Keratinocyte (primary cell): Measurements from ENCODE around the gene CTNNBL1. TPM values are rescaled to one million over a fixed set of nuclear protein-coding genes. Genes with fewer than 3 reads are reported as not detected.

Experiments
- DNase-seq: peaks from one replicate; pipeline ENCODE4 v3.0.0-alpha.2; 2011; ENCODE audit warnings: low read depth, missing footprints, low spot score
- FAIRE-seq: peaks from 2 replicates; lab custom pipeline; 2011; peaks lifted over from hg19 to GRCh38; lab: Jason Lieb, UNC
- H2AFZ ChIP-seq: 2 replicates; pipeline ENCODE4 v1.6.0; 2012; ENCODE audit warnings: low read length, control low read depth, inconsistent platforms; ENCODE audit not compliant: control insufficient read depth
- H3K27ac ChIP-seq: 2 replicates; pipeline ENCODE4 v1.5.1; 2011; ENCODE audit warnings: low read length; ENCODE audit not compliant: control insufficient read depth, insufficient read depth
- H3K27me3 ChIP-seq: 3 replicates; pipeline ENCODE4 v1.6.0; 2011; ENCODE audit warnings: low read length; ENCODE audit not compliant: control insufficient read depth, insufficient read depth; ENCODE audit errors: extremely low read depth
- H3K36me3 ChIP-seq, 2 experiments: 2 replicates in 1 of 2; 3 replicates in 1 of 2; pipeline ENCODE4 v1.5.1; 2011; ENCODE audit warnings: low read length in 2 of 2, mild to moderate bottlenecking in 1 of 2; ENCODE audit not compliant: control insufficient read depth in 2 of 2, insufficient read depth in 2 of 2; ENCODE audit errors: extremely low read depth in 1 of 2
- H3K4me1 ChIP-seq: 3 replicates; pipeline ENCODE4 v1.5.1; 2011; ENCODE audit warnings: low read length; ENCODE audit not compliant: control insufficient read depth, insufficient read depth; ENCODE audit errors: extremely low read depth
- H3K4me2 ChIP-seq: 3 replicates; pipeline ENCODE4 v1.6.0; 2011; ENCODE audit warnings: low read depth, low read length; ENCODE audit not compliant: control insufficient read depth, insufficient read depth; ENCODE audit errors: extremely low read depth
- H3K4me3 ChIP-seq, 3 experiments: fragments of 200-600 bp in 1 of 3; sonication (generic) in 1 of 3; 2 replicates in 2 of 3; 3 replicates in 1 of 3; pipeline ENCODE4 v1.5.1; 2011 to 2016; ENCODE audit warnings: low read length in 3 of 3, mild to moderate bottlenecking in 3 of 3, control low read depth in 2 of 3, inconsistent platforms in 1 of 3, low read depth in 1 of 3, mixed read lengths in 1 of 3, mixed run types in 1 of 3, moderate library complexity in 1 of 3; ENCODE audit not compliant: control insufficient read depth in 2 of 3, insufficient read depth in 2 of 3; ENCODE audit errors: extremely low read depth in 1 of 3
- H3K79me2 ChIP-seq: 2 replicates; pipeline ENCODE4 v1.6.0; 2012; ENCODE audit warnings: low read length; ENCODE audit not compliant: control insufficient read depth, insufficient read depth
- H3K9ac ChIP-seq: 3 replicates; pipeline ENCODE4 v1.6.0; 2011; ENCODE audit warnings: low read length; ENCODE audit not compliant: control insufficient read depth, insufficient read depth; ENCODE audit errors: extremely low read depth
- H3K9me1 ChIP-seq: 3 replicates; pipeline ENCODE4 v1.6.0; 2011; ENCODE audit warnings: low read length; ENCODE audit not compliant: control insufficient read depth, insufficient read depth; ENCODE audit errors: extremely low read depth
- H3K9me3 ChIP-seq: 2 replicates; pipeline ENCODE4 v1.5.1; 2012; ENCODE audit warnings: low read depth, low read length; ENCODE audit not compliant: control insufficient read depth
- H4K20me1 ChIP-seq: 3 replicates; pipeline ENCODE4 v1.6.0; 2011; ENCODE audit warnings: low read length; ENCODE audit not compliant: control insufficient read depth, insufficient read depth; ENCODE audit errors: extremely low read depth
- EZH2 ChIP-seq: IDR thresholded peaks from one replicate; pipeline ENCODE4 v1.6.1; 2012; ENCODE audit warnings: inconsistent platforms, mild to moderate bottlenecking, low read length, moderate library complexity
- dilution Hi-C: fragments of 300-500 bp; cut with MboI; formaldehyde crosslinking; loops from one replicate; pipeline ENCODE4 v1.7.0; 2020; ENCODE audit warnings: low sequenced_read_pairs; ENCODE audit not compliant: extremely low pct_ligation_motif_present
- polyA plus RNA-seq, 5 experiments: library from polyadenylated mRNA; depleted of rRNA in 3 of 5; stranded (reverse) in 3 of 5; stranded (forward) in 1 of 5; unstranded in 1 of 5; fragments of >200 nt; gene quantifications; 1 replicate in 1 of 5; 2 replicates in 3 of 5; 3 replicates in 1 of 5; pipeline versions ENCODE4 v1.2.1 to v1.2.3, GENCODE V29; 2011 to 2012; ENCODE audit warnings: missing spikeins in 2 of 5, low read depth in 1 of 5, low replicate concordance in 1 of 5
- TF ChIP-seq, protein P1 (sequence below), 3 experiments: IDR thresholded peaks in 1 of 3; conservative IDR thresholded peaks in 1 of 3; optimal IDR thresholded peaks in 1 of 3; 2 replicates in 2 of 3; 3 replicates in 1 of 3; pipeline versions ENCODE3 to v1.5.1; 2011; ENCODE audit warnings: low read length in 3 of 3, mild to moderate bottlenecking in 3 of 3, moderate library complexity in 2 of 3, control low read depth in 1 of 3, inconsistent platforms in 1 of 3; ENCODE audit not compliant: insufficient read depth in 2 of 3; ENCODE audit errors: extremely low read depth in 1 of 3

CTNNBL1 gene
- polyA plus RNA-seq, 1 donor (not counting 4 experiments of a cell fraction or from before 2014, with no cell fraction given) = 37.0 TPM

DNA sequence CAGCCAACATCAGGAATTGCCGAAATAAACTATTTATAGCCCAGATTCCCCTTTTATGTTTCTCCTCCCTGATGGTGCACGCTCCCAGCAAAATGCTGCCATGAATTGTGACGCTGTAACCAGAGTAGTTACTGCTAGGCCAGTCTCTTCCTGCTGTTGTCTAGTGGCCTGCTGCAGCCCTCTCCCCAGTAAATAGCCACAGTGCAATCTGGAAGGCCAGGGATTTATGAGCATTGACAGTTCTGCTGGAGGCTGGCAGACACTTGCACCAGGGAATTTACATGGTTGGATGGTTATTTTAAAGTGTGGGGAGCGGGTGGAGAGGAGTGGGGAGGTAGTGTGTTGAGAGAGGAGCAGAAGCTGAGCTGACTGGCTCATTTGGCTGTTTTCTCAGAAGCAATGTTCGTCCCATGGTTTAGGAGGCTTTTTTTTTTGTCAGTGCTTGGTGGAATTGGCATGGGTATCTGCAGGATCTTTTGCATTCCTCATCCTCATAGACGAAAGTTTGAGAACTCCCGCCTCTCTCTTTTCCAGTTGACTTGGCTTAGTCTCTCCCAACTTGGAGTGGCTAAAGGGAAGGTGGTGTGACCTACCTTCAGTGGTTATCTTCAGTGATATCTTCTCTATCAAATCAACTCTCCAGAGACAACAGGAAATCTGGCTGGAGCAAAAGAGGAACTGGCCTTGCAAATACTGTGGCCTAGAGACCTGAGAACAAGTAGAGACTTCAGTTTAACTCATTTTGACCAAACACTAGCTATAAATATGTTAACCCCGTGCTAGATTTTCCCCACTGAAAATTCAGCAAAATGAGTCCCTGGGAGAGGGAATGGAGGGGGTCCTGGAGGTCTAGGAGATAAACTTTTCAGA lies 109.8 kb downstream of the CTNNBL1 start:
- H3K36me3 ChIP-seq = peaks cover 9 to 22% of the 10 kb centered on the region in 2 experiments
- dilution Hi-C loops = no loop called here
- no peak overlapping the region for H3K4me2 ChIP-seq
- no peaks in the 10 kb centered on the region for H3K9me3 ChIP-seq
- no peaks in the 10 kb centered on the region for H3K9me1 ChIP-seq
- no peak overlapping the region for H3K27ac ChIP-seq
- H3K79me2 ChIP-seq = no peaks in the 10 kb centered on the region
- H4K20me1 ChIP-seq = no peaks in the 10 kb centered on the region
- no peak for FAIRE-seq
- no peaks in the 10 kb centered on the region for H3K27me3 ChIP-seq
- H2AFZ ChIP-seq = no peak overlapping the region
- no peak for DNase-seq
- TF ChIP-seq, protein P1, sequence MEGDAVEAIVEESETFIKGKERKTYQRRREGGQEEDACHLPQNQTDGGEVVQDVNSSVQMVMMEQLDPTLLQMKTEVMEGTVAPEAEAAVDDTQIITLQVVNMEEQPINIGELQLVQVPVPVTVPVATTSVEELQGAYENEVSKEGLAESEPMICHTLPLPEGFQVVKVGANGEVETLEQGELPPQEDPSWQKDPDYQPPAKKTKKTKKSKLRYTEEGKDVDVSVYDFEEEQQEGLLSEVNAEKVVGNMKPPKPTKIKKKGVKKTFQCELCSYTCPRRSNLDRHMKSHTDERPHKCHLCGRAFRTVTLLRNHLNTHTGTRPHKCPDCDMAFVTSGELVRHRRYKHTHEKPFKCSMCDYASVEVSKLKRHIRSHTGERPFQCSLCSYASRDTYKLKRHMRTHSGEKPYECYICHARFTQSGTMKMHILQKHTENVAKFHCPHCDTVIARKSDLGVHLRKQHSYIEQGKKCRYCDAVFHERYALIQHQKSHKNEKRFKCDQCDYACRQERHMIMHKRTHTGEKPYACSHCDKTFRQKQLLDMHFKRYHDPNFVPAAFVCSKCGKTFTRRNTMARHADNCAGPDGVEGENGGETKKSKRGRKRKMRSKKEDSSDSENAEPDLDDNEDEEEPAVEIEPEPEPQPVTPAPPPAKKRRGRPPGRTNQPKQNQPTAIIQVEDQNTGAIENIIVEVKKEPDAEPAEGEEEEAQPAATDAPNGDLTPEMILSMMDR (optimal IDR thresholded peaks at IDR 0.05 in 1 of 3, IDR thresholded peaks at IDR 0.05 in 1 of 3, conservative IDR thresholded peaks at IDR 0.05 in 1 of 3; ENCODE audit: extremely low read depth in 1 of 3, insufficient read depth in 2 of 3, low read length in 3 of 3) = no peak
- no peak for TF ChIP-seq EZH2
- no peaks in the 10 kb centered on the region for H3K4me1 ChIP-seq
- no peak overlapping the region for H3K9ac ChIP-seq
- H3K4me3 ChIP-seq = no peak overlapping the region

DNA sequence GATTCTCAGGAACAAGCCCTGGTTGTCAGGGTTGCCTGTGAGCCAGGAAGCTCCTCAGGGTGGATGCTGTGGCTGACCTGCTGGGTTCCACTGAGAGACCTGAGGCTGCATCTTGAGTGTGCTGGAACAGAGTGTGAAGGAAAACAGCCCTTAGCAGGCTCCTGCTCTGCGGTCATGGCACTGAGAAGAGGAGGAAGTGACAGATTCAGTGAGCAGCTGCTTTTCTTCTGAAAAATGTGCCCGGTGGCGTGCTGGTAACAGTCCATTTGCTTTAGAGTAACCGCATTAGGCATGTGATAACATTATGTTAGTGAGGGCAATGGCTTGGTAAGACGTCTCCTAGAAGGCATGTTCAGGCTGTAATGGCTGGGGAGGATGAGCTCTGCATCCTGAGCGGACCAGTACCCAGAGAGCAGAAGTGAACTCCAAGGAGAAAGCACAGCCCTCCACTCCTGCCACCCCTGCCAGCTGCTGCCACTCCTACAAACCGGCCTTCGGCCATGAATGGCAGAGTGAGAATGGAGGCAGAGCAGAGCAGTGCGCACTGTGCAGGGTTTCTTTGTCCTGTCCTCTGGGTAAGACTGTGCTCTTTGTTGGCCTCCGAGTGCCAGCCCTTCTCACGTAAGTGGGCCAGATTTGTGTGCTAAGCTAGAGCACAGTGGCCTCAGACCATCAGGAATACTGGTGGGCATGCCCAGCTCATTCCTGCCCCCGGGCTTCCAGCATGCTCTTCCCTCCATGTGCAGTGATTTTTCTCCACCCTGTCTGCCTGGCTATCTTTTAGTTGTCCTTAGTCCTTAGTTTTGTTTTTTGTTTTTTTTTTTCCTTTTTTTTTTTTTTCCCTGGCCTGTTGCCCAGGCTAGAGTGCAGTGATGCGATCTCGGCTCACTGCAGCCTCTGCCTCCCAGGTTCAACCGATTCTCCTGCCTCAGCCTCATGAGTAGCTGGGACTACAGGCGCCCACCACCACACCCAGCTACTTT lies 111.0 kb downstream of the CTNNBL1 start:
- FAIRE-seq = no peak
- H3K4me2 ChIP-seq = no peak overlapping the region
- H3K36me3 ChIP-seq = peaks cover 9 to 18% of the 10 kb centered on the region in 2 experiments
- H2AFZ ChIP-seq = no peak overlapping the region
- H3K27ac ChIP-seq = no peak overlapping the region
- H3K9ac ChIP-seq = no peak overlapping the region
- no peaks in the 10 kb centered on the region for H3K79me2 ChIP-seq
- no peak for DNase-seq
- dilution Hi-C loops = no loop called here
- H4K20me1 ChIP-seq = no peaks in the 10 kb centered on the region
- H3K27me3 ChIP-seq = no peaks in the 10 kb centered on the region
- no peaks in the 10 kb centered on the region for H3K4me1 ChIP-seq
- H3K4me3 ChIP-seq = no peak overlapping the region
- TF ChIP-seq, protein P1 (optimal IDR thresholded peaks at IDR 0.05 in 1 of 3, IDR thresholded peaks at IDR 0.05 in 1 of 3, conservative IDR thresholded peaks at IDR 0.05 in 1 of 3; ENCODE audit: extremely low read depth in 1 of 3, insufficient read depth in 2 of 3, low read length in 3 of 3) = no peak
- TF ChIP-seq EZH2 = no peak
- no peaks in the 10 kb centered on the region for H3K9me3 ChIP-seq
- H3K9me1 ChIP-seq = no peaks in the 10 kb centered on the region
